Measurements from ENCODE around the gene PTPRQ.

The PTPRQ gene

DNA sequence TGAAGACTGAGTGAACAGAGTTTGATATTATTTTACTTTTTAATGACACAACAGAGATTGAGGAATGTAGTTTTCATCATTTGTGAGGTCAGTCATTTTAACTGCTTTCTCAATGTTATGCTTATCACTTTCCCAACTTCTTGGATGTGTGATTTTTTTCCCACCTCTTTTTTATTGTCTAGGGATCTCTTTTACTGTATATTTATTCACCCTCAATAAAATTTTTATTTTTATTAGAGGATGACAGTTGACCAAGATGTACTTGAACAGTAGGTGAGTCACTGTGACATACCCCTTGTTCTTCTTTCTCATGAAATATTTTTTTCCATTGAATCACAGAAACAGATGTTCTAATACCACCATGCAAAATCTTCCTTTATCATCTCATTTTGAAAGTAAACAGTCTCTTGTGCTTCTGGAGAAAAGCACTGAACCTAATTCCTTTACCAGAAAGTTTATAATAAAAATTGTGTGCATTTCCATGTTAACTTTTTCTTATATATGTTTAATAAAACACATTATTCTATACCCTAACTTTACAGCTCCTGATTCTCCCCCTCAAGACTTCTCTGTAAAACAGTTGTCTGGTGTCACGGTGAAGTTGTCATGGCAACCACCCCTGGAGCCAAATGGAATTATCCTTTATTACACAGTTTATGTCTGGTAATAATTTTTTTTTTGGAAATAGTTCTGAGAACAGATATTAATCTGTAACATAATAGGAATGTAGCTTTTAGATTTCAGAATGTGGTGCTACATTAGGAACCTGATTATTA is 65.9 kb downstream of the PTPRQ start:
- Mint-ChIP-seq H3K36me3 (ENCODE audit: low read depth) (peaks cover 4% of the 10 kb centered on the region), H3K9me3 (no peaks in the 10 kb centered on the region), H3K4me3 (no peak overlapping the region), H3K27ac (peak overlapping the region; percentile 17 to 81 (median 62)), H3K4me1 (peaks cover 22% of the 10 kb centered on the region), H3K27me3 (ENCODE audit: low read depth) (no peaks in the 10 kb centered on the region)
- no peak for TF ChIP-seq CTCF (IDR thresholded peaks at IDR 0.05; ENCODE audit: unreplicated experiment in 3 of 3)

DNA sequence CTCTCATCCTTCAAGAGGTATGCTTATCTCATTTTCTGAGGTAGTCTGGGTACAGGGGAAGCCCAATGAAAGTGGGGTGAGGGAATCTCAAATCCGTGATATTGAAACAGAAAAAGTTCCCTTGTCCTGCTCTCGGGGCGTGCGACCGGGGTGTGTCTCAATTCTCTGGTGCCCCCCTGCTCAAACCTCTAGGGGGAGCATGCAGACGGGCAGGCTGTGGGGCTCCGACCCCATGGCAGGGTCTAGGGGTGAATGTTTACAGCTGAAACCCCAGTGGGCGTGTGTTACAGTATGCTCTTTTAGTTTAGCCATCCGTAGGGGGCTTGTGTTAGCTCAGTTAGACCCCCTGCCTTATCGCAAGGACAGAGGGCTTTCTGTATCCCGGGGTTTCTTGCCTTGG is 68.7 kb downstream of the PTPRQ start:
- no peak for TF ChIP-seq CTCF (IDR thresholded peaks at IDR 0.05; ENCODE audit: unreplicated experiment in 3 of 3)
- H3K36me3 Mint-ChIP-seq (ENCODE audit: low read depth) = peaks cover 12% of the 10 kb centered on the region
- no peak overlapping the region for H3K27ac Mint-ChIP-seq
- no peak overlapping the region for H3K4me3 Mint-ChIP-seq
- H3K9me3 Mint-ChIP-seq = peaks cover 7% of the 10 kb centered on the region
- H3K4me1 Mint-ChIP-seq = peaks cover 22% of the 10 kb centered on the region
- H3K27me3 Mint-ChIP-seq (ENCODE audit: low read depth) = no peaks in the 10 kb centered on the region

DNA sequence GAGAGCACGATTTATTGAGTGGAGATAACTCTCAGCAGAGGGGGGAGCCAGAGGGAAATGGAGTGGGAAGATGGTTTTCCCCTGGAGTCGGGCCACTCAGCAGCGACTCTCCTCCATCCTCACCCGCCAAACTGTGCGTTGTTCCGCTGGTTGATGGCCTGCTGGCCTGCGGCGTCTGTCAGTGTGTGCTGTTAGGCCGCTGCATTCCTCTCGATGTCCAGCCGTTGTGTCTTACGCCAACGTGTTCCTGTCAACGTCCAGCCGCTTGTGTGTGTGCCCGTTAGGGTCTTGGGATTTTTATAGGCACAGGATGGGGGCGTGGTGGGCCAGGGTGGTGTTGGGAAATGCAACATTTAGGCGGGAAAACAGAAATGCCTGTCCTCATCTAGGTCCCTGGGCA is 69.2 kb downstream of the PTPRQ start:
- H3K27me3 Mint-ChIP-seq (ENCODE audit: low read depth) = no peaks in the 10 kb centered on the region
- H3K27ac Mint-ChIP-seq = no peak overlapping the region
- peaks cover 19% of the 10 kb centered on the region for H3K4me1 Mint-ChIP-seq
- TF ChIP-seq CTCF (IDR thresholded peaks at IDR 0.05; ENCODE audit: unreplicated experiment in 3 of 3) = no peak
- peaks cover 17% of the 10 kb centered on the region for H3K36me3 Mint-ChIP-seq (ENCODE audit: low read depth)
- no peak overlapping the region for H3K4me3 Mint-ChIP-seq
- peaks cover 11% of the 10 kb centered on the region for H3K9me3 Mint-ChIP-seq

DNA sequence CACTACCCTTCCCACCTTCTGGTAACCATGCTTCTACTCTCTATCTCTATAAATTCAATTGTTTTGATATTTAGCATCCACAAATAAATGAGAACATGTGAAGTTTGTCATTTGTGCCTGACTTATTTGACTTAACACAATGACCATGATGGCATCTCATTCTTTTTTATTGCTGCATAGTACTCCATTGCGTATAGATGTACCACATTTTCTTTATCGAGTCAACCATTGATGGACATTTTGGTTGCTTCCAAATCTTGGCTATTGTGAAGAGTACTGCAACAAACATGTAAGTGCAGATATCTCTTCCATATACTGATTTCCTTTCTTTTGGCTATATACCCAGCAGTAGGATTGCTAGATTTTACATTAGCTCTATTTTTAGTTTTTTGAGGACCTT is 73.6 kb downstream of the PTPRQ start:
- peaks cover 25% of the 10 kb centered on the region for H3K9me3 Mint-ChIP-seq
- no peaks in the 10 kb centered on the region for H3K27me3 Mint-ChIP-seq (ENCODE audit: low read depth)
- peaks cover 23% of the 10 kb centered on the region for H3K36me3 Mint-ChIP-seq (ENCODE audit: low read depth)
- no peaks in the 10 kb centered on the region for H3K4me1 Mint-ChIP-seq
- TF ChIP-seq CTCF (IDR thresholded peaks at IDR 0.05; ENCODE audit: unreplicated experiment in 3 of 3) = no peak
- H3K27ac Mint-ChIP-seq = no peak overlapping the region
- H3K4me3 Mint-ChIP-seq = no peak overlapping the region

- H3K27me3 Mint-ChIP-seq (ENCODE audit: low read depth) = no peaks in the 10 kb centered on the region
- H3K4me3 Mint-ChIP-seq = no peak overlapping the region
- no peaks in the 10 kb centered on the region for H3K36me3 Mint-ChIP-seq (ENCODE audit: low read depth)
- peaks cover 18% of the 10 kb centered on the region for H3K4me1 Mint-ChIP-seq
- H3K27ac Mint-ChIP-seq = no peak overlapping the region
- no peaks in the 10 kb centered on the region for H3K9me3 Mint-ChIP-seq
- no peak for TF ChIP-seq CTCF (IDR thresholded peaks at IDR 0.05; ENCODE audit: unreplicated experiment in 3 of 3)
Measured at GRCh38 chr12:80531646-80532045, 87.6 kb downstream of the PTPRQ start.

DNA sequence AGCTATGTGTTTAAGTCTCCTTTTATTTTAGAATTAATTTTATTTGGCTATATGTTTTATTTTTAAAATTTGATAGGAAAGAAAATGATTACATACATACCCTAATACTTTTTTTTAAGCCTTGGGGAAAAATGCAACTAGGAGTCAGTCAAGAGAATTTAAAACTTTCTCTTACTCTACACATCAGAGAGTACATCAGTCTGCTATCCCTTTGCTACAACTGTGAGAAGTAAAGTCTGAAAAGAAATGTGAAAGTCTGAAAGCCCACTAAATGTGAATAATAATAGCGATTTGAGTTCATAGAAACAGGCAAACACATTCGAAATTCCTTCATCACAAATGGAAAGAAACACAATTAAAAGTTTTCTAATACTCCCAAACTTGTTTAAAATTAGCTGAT is 95.0 kb downstream of the PTPRQ start:
- H3K27me3 Mint-ChIP-seq (ENCODE audit: low read depth) = no peaks in the 10 kb centered on the region

More for the DNA sequence above, 95.0 kb downstream of the PTPRQ start:
- H3K4me3 Mint-ChIP-seq = no peak overlapping the region
- no peaks in the 10 kb centered on the region for H3K36me3 Mint-ChIP-seq (ENCODE audit: low read depth)
- H3K4me1 Mint-ChIP-seq = peaks cover 18% of the 10 kb centered on the region
- TF ChIP-seq CTCF (IDR thresholded peaks at IDR 0.05; ENCODE audit: unreplicated experiment in 3 of 3) = no peak
- no peak overlapping the region for H3K27ac Mint-ChIP-seq
- no peaks in the 10 kb centered on the region for H3K9me3 Mint-ChIP-seq
